Activated CD8-positive, alpha-beta T cell treated with anti-CD3 and anti-CD28 coated beads for 36 hours (primary cell): ENCODE results near the gene YJEFN3. TPM values are rescaled to one million over a fixed set of nuclear protein-coding genes. Genes with fewer than 3 reads are reported as not detected.

Source experiments
- ATAC-seq: fragments of 200-7000 bp; cut with Tn5 transposase; one replicate; pipeline ENCODE4 v1.10.0; 2021; ENCODE audit warnings: mild to moderate bottlenecking, moderate library complexity
- CTCF ChIA-PET: fragments of 350-600 bp; sonication (Branson Sonifier 250); formaldehyde crosslinking; loops from one replicate; lab custom pipeline; 2021; ENCODE audit warnings: antibody characterized with exemption; lab: Charles Lee
- POLR2A ChIA-PET: fragments of 350-600 bp; sonication (Branson Sonifier 250); formaldehyde crosslinking; loops from one replicate; lab custom pipeline; 2021; ENCODE audit warnings: antibody characterized with exemption; lab: Charles Lee
- DNase-seq: peaks from one replicate; pipeline ENCODE4 v3.0.0-alpha.2; 2020
- H3K27ac Mint-ChIP-seq: one replicate; pipeline ENCODE4 v1.8.0; 2021; ENCODE audit warnings: mild to moderate bottlenecking, mixed read lengths
- H3K27me3 Mint-ChIP-seq: one replicate; pipeline ENCODE4 v1.8.0; 2021; ENCODE audit warnings: mixed read lengths
- H3K36me3 Mint-ChIP-seq: one replicate; pipeline ENCODE4 v1.8.0; 2021; ENCODE audit warnings: low read depth, mixed read lengths
- H3K4me1 Mint-ChIP-seq: one replicate; pipeline ENCODE4 v1.8.0; 2021; ENCODE audit warnings: low read depth, mixed read lengths
- H3K4me3 Mint-ChIP-seq: one replicate; pipeline ENCODE4 v1.8.0; 2021; ENCODE audit warnings: mild to moderate bottlenecking, moderate library complexity, mixed read lengths
- H3K9me3 Mint-ChIP-seq: one replicate; pipeline ENCODE4 v1.8.0; 2021; ENCODE audit warnings: mixed read lengths
- intact Hi-C: fragments of 100-400 bp; cut with micrococcal nuclease; formaldehyde crosslinking; loops from one replicate; pipeline ENCODE4 v1.10.0; 2022
- total RNA-seq, 2 experiments: library from RNA; stranded (reverse); gene quantifications; one replicate each; pipeline ENCODE4 v1.2.3, GENCODE V29; 2021
- TF ChIP-seq, protein P1 (sequence below): fragments of 200-600 bp; IDR thresholded peaks from one replicate; pipeline ENCODE4 v1.8.0; 2022; ENCODE audit warnings: antibody characterized with exemption, mild to moderate bottlenecking

The YJEFN3 gene
- total RNA-seq, 2 experiments from 2014 or later, result 7.4 to 8.1 TPM

DNA sequence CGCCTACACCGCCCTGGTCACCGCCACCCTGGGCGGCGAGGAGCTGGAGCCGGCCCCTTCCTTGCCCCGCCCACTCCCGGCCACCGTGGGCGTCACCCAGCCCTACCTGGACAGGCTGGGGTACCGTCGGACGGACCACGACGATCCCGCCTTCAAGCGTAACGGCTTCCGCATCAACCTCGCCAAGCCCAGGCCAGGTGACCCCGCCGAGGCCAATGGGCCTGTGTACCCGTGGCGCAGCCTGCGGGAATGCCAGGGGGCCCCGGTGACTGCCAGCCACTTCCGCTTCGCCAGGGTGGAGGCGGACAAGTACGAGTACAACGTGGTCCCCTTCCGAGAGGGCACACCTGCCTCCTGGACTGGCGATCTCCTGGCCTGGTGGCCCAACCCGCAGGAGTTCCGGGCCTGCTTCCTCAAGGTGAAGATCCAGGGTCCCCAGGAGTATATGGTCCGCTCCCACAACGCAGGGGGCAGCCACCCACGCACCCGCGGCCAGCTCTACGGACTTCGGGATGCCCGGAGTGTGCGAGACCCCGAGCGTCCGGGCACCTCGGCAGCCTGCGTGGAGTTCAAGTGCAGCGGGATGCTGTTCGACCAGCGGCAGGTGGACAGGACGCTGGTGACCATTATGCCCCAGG is 16.4 kb downstream of the YJEFN3 start:
- CTCF ChIA-PET, result interaction anchor here (0.7 to 2.7 kb wide), 3 partner anchors 9 to 60 kb away, joined by 3 to 15 read pairs (median 3); no protein-coding TSS in a partner anchor
- POLR2A ChIA-PET, result no interaction called here

DNA sequence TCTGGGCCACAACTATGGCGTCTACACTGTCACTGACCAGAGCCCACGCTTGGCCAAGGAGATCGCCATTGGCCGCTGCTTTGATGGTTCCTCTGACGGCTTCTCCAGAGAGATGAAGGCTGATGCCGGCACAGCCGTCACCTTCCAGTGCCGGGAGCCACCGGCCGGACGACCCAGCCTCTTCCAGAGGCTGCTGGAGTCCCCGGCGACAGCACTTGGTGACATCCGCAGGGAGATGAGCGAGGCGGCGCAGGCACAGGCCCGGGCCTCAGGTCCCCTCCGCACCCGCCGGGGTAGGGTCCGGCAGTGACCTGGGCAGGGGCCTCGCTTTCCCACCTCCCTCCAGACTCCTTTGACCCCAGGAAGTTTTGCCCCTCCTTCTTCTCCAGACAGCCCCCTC is 17.0 kb downstream of the YJEFN3 start:
- H3K36me3 Mint-ChIP-seq, result no peaks in the 10 kb centered on the region
- no peak for DNase-seq
- no peak overlapping the region for H3K4me3 Mint-ChIP-seq
- CTCF ChIA-PET, result interaction anchor here (0.9 to 3.9 kb wide), 2 partner anchors 9 to 13 kb away, joined by 3 to 18 read pairs; no protein-coding TSS in a partner anchor
- peaks cover 11% of the 10 kb centered on the region for H3K4me1 Mint-ChIP-seq
- H3K27ac Mint-ChIP-seq, result no peak overlapping the region
- no peaks in the 10 kb centered on the region for H3K27me3 Mint-ChIP-seq
- no peaks in the 10 kb centered on the region for H3K9me3 Mint-ChIP-seq
- intact Hi-C loops, result no loop called here
- POLR2A ChIA-PET, result no interaction called here
- ATAC-seq, result no peak
- TF ChIP-seq, protein P1, sequence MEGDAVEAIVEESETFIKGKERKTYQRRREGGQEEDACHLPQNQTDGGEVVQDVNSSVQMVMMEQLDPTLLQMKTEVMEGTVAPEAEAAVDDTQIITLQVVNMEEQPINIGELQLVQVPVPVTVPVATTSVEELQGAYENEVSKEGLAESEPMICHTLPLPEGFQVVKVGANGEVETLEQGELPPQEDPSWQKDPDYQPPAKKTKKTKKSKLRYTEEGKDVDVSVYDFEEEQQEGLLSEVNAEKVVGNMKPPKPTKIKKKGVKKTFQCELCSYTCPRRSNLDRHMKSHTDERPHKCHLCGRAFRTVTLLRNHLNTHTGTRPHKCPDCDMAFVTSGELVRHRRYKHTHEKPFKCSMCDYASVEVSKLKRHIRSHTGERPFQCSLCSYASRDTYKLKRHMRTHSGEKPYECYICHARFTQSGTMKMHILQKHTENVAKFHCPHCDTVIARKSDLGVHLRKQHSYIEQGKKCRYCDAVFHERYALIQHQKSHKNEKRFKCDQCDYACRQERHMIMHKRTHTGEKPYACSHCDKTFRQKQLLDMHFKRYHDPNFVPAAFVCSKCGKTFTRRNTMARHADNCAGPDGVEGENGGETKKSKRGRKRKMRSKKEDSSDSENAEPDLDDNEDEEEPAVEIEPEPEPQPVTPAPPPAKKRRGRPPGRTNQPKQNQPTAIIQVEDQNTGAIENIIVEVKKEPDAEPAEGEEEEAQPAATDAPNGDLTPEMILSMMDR, result no peak

More for the DNA sequence above, 16.4 kb downstream of the YJEFN3 start:
- Mint-ChIP-seq H3K36me3 (no peaks in the 10 kb centered on the region), H3K27me3 (no peaks in the 10 kb centered on the region), H3K9me3 (no peaks in the 10 kb centered on the region), H3K27ac (no peak overlapping the region), H3K4me3 (no peak overlapping the region), H3K4me1 (peaks cover 14% of the 10 kb centered on the region)
- DNase-seq, result no peak
- intact Hi-C loops, result no loop called here
- TF ChIP-seq, protein P1, result no peak
- ATAC-seq, result no peak

DNA sequence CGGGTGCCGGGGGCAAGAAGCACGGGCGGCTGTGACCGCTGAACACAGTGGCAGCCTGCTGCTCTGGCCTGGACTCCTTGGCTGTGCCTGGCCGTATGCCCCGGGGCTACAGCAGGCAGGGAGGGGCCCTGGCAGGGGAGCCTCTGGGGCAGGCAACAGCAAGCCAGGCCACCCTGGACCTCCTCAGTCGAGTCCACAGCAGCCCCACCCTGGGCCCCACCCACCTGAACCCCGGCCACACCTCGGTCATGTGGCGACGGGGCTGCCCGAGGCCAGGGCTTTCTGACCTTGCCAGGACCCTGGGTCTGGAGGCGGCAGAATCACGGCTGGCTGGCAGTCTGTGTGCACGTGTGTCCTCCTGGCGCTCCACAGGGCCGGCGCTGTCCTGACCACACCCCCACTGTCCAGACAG is 18.0 kb downstream of the YJEFN3 start:
- intact Hi-C loops, result no loop called here
- Mint-ChIP-seq H3K27ac (no peak overlapping the region), H3K36me3 (no peaks in the 10 kb centered on the region), H3K4me1 (peaks cover 5% of the 10 kb centered on the region), H3K9me3 (peaks cover 2% of the 10 kb centered on the region), H3K4me3 (no peak overlapping the region), H3K27me3 (no peaks in the 10 kb centered on the region)
- POLR2A ChIA-PET, result no interaction called here
- TF ChIP-seq, protein P1, result no peak
- ATAC-seq (no peak), DNase-seq (no peak)
- CTCF ChIA-PET, result interaction anchor here (0.7 to 3.9 kb wide), 2 partner anchors 8 to 14 kb away, joined by 3 to 18 read pairs; no protein-coding TSS in a partner anchor

DNA sequence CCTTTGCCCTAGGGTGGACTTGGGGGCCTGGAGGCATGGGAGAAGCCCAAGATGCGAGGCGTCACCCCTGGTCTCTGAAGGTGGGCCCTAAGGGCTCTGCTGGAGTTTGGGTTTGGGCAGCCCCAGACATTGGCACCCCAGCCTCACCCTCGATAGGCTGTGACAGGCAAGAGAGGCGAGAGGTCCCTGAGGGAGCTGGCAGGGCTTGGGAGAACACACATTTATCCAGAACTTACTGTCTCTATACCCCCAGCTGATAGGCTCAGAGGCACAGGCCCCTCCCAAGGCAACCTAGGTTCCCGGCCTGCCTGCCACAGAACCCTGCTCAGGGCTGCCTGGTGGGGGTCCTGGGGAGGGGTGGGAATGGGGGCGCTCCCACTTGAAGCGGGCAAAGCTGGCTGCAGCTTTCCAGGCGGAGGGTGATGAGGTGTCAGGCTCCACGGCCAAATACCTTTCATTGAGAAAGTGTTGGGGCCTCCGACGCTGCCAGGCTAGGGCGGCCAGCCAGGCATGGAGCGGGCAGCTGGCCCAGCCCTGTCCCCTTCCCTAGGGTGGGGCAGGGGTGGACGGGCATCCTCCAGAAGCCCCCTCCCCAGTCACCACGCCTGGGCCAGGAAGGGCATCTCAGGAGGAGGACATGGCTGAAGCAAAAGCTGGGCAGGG is 19.1 kb downstream of the YJEFN3 start:
- CTCF ChIA-PET, result interaction anchor here (3.9 kb wide), 1 partner anchor 16 kb away, joined by 18 read pairs; no protein-coding TSS in a partner anchor
- Mint-ChIP-seq H3K36me3 (no peaks in the 10 kb centered on the region), H3K27me3 (no peaks in the 10 kb centered on the region), H3K9me3 (peaks cover 2% of the 10 kb centered on the region), H3K4me3 (no peak overlapping the region), H3K4me1 (no peaks in the 10 kb centered on the region), H3K27ac (no peak overlapping the region)
- no peak for ATAC-seq
- intact Hi-C loops, result no loop called here
- POLR2A ChIA-PET, result interaction anchor here (0.9 to 1.3 kb wide), 3 partner anchors 15 to 104 kb away, joined by 3 read pairs; no protein-coding TSS in a partner anchor
- DNase-seq, result no peak
- TF ChIP-seq, protein P1, result no peak
